ENCODE measurements around the gene SPATA9. TPM values are rescaled to one million over a fixed set of nuclear protein-coding genes. Genes with fewer than 3 reads are reported as not detected.

The SPATA9 gene
- total and polyA plus RNA-seq, 2 of the 13 experiments (the other 11 are each of a cell fraction or from before 2014, with no cell fraction given) = not detected

DNA sequence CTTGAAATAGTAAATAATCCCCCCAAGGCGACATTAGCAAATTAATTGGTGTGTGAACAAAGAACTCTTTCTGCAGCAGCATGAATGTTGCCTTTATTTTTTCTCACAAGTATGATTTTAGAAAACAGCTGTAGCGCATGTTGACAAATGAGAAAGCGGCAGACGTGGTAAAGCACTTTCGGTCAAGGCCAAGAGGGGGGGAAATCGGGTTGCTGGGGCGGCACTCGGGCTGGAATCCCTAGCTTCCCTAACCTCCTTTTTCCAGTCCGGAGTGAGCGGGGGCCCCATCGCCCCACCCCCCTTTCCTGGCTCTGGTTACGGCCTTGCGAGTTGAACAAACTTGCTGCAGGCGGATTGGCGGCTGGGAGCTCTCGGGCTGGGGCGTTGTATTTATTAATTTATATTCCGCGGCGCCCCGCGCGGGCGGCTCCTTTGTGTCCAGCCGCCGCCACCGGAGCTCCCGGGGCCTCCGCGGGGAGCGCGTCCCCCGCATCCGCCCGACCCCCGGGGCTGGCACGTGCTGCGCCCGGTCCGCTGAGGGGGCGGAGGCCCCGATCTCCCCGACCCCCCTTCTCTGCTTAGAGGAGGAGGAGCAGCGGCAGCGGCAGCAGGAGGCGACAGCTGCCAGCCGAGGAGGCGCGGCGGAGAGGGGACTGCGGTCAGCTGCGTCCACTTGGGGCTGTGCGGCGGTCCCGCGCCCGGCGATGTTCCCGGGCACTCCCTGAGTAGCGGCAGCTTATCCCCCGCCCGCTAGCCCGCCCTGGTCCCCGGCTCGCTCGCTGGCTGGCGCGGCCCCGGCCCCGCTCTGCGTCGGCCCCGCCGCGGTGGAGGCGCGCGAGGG, 48.2 kb upstream of the SPATA9 start, which contains the start of gene RHOBTB3 (continued):
- TF ChIP-seq, protein P1, sequence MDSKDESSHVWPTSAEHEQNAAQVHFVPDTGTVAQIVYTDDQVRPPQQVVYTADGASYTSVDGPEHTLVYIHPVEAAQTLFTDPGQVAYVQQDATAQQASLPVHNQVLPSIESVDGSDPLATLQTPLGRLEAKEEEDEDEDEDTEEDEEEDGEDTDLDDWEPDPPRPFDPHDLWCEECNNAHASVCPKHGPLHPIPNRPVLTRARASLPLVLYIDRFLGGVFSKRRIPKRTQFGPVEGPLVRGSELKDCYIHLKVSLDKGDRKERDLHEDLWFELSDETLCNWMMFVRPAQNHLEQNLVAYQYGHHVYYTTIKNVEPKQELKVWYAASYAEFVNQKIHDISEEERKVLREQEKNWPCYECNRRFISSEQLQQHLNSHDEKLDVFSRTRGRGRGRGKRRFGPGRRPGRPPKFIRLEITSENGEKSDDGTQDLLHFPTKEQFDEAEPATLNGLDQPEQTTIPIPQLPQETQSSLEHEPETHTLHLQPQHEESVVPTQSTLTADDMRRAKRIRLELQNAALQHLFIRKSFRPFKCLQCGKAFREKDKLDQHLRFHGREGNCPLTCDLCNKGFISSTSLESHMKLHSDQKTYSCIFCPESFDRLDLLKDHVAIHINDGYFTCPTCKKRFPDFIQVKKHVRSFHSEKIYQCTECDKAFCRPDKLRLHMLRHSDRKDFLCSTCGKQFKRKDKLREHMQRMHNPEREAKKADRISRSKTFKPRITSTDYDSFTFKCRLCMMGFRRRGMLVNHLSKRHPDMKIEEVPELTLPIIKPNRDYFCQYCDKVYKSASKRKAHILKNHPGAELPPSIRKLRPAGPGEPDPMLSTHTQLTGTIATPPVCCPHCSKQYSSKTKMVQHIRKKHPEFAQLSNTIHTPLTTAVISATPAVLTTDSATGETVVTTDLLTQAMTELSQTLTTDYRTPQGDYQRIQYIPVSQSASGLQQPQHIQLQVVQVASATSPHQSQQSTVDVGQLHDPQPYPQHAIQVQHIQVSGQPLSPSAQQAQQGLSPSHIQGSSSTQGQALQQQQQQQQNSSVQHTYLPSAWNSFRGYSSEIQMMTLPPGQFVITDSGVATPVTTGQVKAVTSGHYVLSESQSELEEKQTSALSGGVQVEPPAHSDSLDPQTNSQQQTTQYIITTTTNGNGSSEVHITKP (CRISPR knock-in tag; IDR thresholded peaks at IDR 0.05; ENCODE audit: low read depth) = peak; percentile 62; the same call in 1 of the 2 replicates
- TF ChIP-seq DNMT1 (CRISPR knock-in tag; IDR thresholded peaks at IDR 0.05) (no peak), ZNF24 (IDR thresholded peaks at IDR 0.05) (no peak), CHCHD3 (CRISPR knock-in tag; IDR thresholded peaks at IDR 0.05) (0 out of 2 replicates have a peak, but pooled peaks have one; percentile 5), POGZ (CRISPR knock-in tag; IDR thresholded peaks at IDR 0.05) (0 out of 2 replicates have a peak, but pooled peaks have one; percentile 8), BRD4 (CRISPR knock-in tag; IDR thresholded peaks at IDR 0.05) (no peak), ZNF768 (CRISPR knock-in tag; IDR thresholded peaks at IDR 0.05) (no peak; the same call in 1 of the 2 replicates), ZNF263 (CRISPR knock-in tag; IDR thresholded peaks at IDR 0.05) (no peak; the same call in 1 of the 2 replicates), MEIS2 (CRISPR knock-in tag; IDR thresholded peaks at IDR 0.05) (no peak; the same call in 1 of the 2 replicates), LCORL (IDR thresholded peaks at IDR 0.05) (no peak), LCORL (CRISPR knock-in tag; IDR thresholded peaks at IDR 0.05) (peak; percentile 65; the same call in 1 of the 2 replicates)
- TF ChIP-seq, protein P2, sequence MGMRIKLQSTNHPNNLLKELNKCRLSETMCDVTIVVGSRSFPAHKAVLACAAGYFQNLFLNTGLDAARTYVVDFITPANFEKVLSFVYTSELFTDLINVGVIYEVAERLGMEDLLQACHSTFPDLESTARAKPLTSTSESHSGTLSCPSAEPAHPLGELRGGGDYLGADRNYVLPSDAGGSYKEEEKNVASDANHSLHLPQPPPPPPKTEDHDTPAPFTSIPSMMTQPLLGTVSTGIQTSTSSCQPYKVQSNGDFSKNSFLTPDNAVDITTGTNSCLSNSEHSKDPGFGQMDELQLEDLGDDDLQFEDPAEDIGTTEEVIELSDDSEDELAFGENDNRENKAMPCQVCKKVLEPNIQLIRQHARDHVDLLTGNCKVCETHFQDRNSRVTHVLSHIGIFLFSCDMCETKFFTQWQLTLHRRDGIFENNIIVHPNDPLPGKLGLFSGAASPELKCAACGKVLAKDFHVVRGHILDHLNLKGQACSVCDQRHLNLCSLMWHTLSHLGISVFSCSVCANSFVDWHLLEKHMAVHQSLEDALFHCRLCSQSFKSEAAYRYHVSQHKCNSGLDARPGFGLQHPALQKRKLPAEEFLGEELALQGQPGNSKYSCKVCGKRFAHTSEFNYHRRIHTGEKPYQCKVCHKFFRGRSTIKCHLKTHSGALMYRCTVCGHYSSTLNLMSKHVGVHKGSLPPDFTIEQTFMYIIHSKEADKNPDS (CRISPR knock-in tag; IDR thresholded peaks at IDR 0.05) = no peak
- TF ChIP-seq, protein P3, sequence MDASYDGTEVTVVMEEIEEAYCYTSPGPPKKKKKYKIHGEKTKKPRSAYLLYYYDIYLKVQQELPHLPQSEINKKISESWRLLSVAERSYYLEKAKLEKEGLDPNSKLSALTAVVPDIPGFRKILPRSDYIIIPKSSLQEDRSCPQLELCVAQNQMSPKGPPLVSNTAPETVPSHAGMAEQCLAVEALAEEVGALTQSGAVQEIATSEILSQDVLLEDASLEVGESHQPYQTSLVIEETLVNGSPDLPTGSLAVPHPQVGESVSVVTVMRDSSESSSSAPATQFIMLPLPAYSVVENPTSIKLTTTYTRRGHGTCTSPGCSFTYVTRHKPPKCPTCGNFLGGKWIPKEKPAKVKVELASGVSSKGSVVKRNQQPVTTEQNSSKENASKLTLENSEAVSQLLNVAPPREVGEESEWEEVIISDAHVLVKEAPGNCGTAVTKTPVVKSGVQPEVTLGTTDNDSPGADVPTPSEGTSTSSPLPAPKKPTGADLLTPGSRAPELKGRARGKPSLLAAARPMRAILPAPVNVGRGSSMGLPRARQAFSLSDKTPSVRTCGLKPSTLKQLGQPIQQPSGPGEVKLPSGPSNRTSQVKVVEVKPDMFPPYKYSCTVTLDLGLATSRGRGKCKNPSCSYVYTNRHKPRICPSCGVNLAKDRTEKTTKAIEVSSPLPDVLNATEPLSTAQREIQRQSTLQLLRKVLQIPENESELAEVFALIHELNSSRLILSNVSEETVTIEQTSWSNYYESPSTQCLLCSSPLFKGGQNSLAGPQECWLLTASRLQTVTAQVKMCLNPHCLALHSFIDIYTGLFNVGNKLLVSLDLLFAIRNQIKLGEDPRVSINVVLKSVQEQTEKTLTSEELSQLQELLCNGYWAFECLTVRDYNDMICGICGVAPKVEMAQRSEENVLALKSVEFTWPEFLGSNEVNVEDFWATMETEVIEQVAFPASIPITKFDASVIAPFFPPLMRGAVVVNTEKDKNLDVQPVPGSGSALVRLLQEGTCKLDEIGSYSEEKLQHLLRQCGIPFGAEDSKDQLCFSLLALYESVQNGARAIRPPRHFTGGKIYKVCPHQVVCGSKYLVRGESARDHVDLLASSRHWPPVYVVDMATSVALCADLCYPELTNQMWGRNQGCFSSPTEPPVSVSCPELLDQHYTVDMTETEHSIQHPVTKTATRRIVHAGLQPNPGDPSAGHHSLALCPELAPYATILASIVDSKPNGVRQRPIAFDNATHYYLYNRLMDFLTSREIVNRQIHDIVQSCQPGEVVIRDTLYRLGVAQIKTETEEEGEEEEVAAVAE (CRISPR knock-in tag; IDR thresholded peaks at IDR 0.05; ENCODE audit: borderline replicate concordance) = no peak
- TF ChIP-seq, protein P4, sequence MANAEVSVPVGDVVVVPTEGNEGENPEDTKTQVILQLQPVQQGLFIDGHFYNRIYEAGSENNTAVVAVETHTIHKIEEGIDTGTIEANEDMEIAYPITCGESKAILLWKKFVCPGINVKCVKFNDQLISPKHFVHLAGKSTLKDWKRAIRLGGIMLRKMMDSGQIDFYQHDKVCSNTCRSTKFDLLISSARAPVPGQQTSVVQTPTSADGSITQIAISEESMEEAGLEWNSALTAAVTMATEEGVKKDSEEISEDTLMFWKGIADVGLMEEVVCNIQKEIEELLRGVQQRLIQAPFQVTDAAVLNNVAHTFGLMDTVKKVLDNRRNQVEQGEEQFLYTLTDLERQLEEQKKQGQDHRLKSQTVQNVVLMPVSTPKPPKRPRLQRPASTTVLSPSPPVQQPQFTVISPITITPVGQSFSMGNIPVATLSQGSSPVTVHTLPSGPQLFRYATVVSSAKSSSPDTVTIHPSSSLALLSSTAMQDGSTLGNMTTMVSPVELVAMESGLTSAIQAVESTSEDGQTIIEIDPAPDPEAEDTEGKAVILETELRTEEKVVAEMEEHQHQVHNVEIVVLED (CRISPR knock-in tag; IDR thresholded peaks at IDR 0.05; ENCODE audit: borderline replicate concordance) = no peak
